Ramos (cell line): ENCODE results near the gene NRXN3.
"Not testable (repeated sequence)": the region's sequence is repeated elsewhere in the genome, so short reads cannot be mapped to it uniquely, and the experiment has no call there.

Source experiments
- in situ Hi-C: fragments of 300-500 bp; cut with MboI; formaldehyde crosslinking; loops from one replicate; pipeline ENCODE4 v1.14.3; 2022; ENCODE audit warnings: low sequenced_read_pairs; ENCODE audit not compliant: unreplicated experiment

NRXN3 gene

DNA sequence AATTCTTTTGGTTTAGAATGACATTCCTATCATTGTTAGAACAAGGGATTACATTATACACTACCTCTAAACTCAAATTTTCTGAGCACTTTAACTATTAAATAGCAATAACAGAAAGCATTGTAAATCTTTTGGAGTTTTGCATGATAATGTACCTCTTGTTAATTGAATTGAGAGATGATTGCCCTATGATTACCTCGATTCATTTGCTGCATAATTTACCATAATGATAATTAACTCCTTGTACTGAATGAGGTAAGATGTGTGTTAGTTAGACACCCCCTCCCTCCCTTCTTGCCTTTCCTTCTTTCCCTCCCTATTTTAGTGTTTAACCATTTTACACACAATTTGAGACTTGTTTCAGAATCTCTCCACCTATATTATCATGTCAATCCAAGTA is 1572.0 kb downstream of the NRXN3 start:
- in situ Hi-C loops = no loop called here

DNA sequence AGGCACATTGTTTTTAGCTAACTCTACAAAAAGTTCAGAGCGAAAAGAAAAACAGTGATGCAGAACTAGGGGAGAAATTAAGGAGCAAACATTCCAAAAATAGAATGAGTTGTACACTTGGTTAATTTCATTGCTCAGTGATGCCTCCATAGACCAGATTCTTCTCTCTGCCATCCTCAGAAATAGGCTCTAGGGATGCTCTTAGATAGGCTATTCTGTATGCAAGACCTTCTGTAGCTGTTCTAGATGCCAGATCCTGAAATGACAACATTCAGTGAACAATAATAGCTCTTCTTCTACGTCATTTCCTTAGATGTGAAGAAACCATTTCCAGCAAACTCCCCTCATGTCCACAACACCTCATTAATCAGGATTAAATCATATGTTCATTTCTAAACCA is 1574.9 kb downstream of the NRXN3 start:
- in situ Hi-C loops = no loop called here

DNA sequence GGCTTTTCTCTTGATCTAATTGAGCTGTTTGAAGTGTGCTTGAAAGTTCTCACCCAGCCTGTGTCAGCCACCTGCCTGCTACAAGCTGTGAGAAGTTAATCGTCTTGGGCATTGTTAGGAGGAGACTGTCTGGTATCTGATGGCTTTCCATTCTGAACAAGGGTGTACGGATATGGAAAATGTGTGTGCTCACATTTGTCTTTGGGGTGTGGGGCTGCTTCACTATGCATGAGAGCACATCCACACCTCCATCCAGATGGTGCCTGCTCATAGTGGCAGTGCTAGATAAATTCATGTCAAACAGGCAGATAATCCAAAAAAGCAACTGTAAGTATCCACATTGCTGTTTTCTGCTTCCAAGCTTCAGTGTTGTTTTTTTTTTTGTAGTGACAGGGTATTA is 1578.9 kb downstream of the NRXN3 start:
- in situ Hi-C loops = no loop called here

DNA sequence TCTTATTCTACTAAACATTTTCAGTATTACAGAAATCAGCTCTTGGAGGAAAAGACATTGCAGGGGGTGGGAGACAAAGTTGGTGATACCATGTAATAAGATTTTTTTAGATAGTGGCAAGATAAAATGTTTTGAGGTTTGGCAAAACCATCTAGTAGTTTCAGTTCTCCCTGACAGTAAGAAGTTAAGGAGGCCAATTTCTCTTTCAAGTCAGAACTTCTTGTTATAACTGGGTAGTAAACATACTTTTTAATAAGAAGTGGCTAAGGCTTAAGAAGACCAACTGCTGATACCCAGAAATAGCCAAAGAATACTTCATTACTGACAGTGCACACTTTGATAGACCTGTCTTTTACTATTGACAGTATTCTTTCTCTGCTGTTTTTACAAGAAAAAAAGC is 1588.8 kb downstream of the NRXN3 start:
- in situ Hi-C loops = no loop called here

GRCh38 chr14:79764323-79764722 is 1594.2 kb downstream of the NRXN3 start:
- in situ Hi-C loops = no loop called here

- in situ Hi-C loops = no loop called here
These were observed 1596.3 kb downstream of the NRXN3 start for GRCh38 chr14:79766511-79766910.

GRCh38 chr14:79767251-79767650 is 1597.1 kb downstream of the NRXN3 start:
- in situ Hi-C loops = no loop called here

GRCh38 chr14:79767721-79768120 is 1597.5 kb downstream of the NRXN3 start:
- in situ Hi-C loops = not testable (repeated sequence)

DNA sequence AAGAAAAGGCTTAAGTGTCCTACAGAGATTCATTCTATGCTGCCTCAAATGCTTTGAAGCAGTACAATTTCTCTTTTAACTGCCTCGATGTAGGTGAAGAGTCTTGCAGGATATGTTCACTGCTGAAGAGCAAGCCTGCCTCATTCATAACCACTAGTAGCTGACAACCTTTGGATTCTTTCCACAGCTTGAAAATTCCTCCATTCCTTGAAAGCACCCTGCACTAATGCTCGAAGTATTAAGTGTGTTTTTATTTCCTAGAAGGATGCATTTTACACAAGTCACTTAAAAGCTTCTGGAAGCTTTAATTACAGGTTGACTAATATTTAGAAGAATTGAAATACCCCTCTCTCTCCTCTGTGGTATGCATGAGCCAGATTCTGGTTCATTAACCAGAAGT is 1611.7 kb downstream of the NRXN3 start:
- in situ Hi-C loops = no loop called here

- in situ Hi-C loops = no loop called here
These were observed 1612.9 kb downstream of the NRXN3 start for GRCh38 chr14:79783041-79783440.

GRCh38 chr14:79786522-79786921 is 1616.3 kb downstream of the NRXN3 start:
- in situ Hi-C loops = no loop called here

DNA sequence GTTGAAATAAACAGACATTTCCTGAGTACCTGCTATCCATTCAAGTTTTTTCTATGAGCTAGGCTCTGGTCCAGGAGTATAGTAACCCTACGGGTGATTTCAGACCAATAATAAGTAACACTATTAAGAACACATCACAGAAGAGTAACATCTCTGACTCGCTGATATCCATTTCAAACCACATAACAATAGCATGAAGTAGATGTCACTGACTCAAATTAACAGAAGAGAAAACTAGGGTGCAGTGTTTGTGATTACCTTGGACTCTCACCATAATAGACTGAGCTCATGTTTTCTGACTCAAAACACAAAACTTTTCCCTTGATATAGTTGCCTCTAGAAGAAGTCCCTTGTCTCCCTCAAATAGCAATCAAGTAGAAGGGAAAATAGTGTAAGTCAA is 1618.2 kb downstream of the NRXN3 start:
- in situ Hi-C loops = no loop called here

- in situ Hi-C loops = no loop called here
These were observed 1621.0 kb downstream of the NRXN3 start for GRCh38 chr14:79791055-79791732.

DNA sequence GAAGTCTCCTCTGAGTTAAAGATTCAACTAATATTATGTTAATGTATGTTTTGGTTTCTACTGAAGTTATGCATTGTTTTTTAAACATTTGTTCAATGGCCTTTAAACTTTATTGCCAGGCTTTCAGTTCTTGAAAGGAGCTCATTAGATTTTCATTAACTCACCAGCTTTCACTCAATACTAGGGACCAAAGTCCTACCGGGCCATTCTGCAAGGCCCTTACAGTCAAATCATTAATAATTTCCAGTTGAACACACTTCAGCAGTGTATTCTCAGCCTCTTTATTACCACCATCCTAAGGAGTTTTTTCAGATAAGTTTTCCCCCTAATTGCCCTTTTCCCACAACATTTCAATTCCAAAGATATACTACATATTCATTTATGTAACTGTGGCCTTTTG is 1631.9 kb downstream of the NRXN3 start:
- in situ Hi-C loops = no loop called here

DNA sequence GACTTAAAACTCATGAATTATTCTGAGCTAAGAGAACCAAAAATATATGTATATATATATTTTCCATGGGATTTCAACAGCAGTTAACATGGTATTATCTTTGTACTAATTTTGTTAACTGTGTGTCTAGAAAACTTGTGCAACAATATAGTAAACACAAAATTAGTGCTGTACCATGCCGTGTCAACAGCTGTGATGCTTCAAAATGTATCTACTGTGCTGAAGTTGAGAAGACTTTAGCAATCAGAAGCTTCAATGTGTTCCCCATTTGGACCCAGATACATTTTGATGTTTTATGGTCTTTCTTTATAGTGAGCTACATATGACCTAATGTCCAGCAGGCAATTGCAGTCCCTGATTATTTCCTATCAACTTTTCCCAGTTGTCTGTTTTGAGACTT is 1635.5 kb downstream of the NRXN3 start:
- in situ Hi-C loops = no loop called here

DNA sequence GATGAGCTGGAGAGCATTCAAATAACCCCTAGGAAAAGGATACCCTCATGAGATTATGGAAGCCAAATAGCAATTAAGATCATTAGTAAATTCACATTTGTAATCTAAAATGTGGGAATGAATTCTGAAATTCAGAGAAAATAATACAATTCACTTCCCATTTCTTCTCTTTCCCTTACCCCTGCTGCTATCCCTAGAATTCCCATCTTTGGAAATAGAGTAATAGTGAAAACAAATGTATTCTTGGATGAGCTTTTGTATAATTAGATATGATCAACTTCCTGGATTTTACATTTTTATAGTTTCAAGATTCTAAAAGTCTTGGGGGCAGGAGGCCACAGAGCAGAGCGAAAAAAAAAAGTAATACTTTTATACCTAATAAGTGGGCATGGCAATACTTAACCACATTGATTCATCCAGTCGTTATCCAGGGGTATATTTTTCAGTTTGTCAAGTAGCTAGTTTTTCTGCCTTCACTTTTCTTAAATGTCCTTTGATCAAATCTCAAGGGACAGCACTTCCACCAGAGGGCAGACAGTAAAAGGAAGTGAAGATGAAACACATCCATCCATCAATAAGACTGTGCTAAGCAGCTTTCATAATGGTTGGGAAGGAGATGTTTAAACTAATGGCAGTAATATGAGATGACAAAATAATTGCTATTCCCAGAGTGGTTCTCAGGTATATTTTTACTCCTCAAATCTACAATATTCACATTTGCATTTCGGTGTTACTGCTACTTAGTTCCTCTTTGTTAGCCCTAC is 1639.9 kb downstream of the NRXN3 start:
- in situ Hi-C loops = no loop called here

DNA sequence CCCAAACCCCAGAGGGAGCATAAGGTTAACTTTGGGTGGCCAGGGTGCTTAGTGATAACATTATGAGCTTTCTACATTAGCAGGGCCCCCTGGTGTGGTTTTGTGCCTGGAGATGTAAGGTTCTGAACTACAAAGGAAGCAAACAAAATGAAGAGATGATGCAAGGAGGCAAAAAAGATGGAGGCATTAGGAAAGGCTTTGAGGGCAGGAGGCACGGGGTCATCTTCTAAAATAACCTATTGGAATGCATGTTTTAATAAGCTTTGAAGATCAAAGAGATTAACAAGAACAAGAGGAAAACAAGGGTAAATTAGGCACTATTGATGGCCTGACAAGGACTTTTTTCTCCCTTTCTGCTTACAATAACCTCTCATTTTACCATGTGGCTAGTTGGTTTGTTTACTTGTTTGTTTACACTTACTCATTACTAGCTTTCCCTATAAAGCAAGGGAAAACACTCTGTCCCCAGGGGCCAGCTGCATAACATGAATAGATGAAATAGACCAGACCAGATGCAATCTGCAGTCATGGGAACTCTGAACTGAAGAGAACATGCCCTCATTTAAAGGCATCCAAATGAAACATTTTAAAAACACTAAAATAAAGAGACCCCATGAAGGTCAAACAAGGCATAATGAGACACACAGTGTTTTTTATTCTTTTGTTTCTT is 1650.8 kb downstream of the NRXN3 start:
- in situ Hi-C loops = no loop called here

GRCh38 chr14:79822034-79822433 is 1651.9 kb downstream of the NRXN3 start:
- in situ Hi-C loops = no loop called here

- in situ Hi-C loops = no loop called here
These were observed 1654.9 kb downstream of the NRXN3 start for GRCh38 chr14:79825046-79825521.

DNA sequence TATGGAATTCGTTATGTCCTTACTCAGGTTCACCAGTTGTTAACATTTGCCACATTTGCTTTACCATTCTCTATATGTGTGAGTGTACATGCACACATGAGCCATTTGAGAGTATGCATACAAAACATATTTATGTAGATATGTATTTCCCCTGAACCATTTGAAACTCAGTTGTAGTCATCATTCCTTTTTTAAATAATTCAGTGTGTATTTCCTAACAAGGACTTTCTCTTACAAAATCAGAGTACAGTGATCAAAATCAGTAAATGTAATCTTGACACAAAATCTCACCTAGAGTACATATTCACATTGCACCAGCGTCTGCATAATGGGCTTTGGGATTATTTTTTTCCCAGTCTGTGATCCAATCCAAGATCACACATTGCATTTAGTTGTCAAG is 1656.2 kb downstream of the NRXN3 start:
- in situ Hi-C loops = no loop called here

DNA sequence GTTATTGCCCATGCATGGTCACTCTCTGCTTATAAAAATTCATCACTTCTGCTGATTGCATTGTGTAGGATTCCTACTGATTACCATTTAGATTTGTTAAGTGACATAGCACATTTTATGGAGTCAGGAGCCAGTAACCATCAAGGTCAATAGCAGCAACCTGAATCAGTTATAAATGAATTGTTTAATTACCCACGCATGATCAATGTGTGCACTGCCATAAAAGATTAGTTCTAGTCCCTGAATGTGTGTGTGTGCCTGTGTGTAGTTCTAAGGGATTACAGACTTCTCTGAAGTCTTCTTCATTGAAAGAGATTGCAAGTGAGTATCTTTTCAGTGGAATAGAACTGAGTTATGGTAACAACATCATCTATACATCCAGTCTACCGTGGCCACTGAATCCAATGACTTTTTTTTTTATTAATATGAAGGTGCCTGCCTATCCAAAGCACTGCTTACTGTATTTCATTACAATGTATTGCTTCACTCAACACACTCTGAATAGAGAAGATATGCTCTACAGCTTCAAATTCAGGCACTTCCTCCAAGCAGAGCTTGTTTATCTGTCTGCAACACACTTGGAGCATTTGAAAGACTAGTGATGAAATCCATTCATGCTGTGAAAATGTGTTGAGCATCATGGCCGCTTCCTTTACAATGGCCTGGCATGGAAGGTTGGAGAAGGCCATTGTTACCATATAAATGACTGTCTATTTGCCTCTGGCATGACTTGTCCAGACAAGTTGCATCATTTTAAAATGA is 1659.4 kb downstream of the NRXN3 start:
- in situ Hi-C loops = no loop called here
